ENCODE measurements around the gene MRPS9.

GRCh38 chr2:105144941-105145300 lies 107.1 kb downstream of the MRPS9 start:
- TF ChIP-seq CTCF (IDR thresholded peaks at IDR 0.05) (no peak), POLR2A (IDR thresholded peaks at IDR 0.05) (no peak)

All from suprapubic skin (tissue), 3 donors.